Measurements from ENCODE around the gene KCNMA1.

DNA sequence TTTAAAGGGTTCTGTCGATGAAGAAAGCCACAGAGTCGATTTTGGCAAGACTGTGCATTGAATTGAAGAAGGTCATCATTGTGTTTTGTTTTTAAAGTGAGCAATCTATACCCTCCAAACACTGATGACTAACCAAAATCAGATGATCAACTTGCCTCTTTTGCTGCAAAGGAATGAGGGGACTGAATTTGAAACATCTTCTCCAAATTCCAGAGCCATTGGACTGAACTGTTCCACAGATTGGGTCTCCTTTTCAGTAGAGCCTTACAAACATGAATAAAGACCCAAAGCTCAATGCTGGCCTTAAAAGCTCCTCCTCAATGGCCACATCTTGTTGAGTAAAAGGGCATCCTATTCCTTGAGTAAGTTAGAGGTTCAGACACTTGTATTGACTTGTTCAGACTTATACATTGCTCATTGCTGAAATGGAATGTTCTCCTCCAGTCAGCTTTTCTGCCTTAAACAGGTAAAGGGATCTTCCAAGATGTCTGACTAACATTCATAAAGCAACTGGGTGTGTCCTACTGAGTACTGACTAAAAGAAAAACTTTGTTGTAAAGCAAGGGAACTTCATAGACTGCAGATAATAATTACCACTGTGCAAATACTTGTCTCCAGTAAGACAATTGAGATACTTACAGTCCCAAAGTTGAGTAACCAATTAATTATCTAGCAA, 630.6 kb downstream of the KCNMA1 start:
- TF ChIP-seq, protein P1, sequence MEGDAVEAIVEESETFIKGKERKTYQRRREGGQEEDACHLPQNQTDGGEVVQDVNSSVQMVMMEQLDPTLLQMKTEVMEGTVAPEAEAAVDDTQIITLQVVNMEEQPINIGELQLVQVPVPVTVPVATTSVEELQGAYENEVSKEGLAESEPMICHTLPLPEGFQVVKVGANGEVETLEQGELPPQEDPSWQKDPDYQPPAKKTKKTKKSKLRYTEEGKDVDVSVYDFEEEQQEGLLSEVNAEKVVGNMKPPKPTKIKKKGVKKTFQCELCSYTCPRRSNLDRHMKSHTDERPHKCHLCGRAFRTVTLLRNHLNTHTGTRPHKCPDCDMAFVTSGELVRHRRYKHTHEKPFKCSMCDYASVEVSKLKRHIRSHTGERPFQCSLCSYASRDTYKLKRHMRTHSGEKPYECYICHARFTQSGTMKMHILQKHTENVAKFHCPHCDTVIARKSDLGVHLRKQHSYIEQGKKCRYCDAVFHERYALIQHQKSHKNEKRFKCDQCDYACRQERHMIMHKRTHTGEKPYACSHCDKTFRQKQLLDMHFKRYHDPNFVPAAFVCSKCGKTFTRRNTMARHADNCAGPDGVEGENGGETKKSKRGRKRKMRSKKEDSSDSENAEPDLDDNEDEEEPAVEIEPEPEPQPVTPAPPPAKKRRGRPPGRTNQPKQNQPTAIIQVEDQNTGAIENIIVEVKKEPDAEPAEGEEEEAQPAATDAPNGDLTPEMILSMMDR (IDR thresholded peaks at IDR 0.05 in 2 of 3, conservative IDR thresholded peaks at IDR 0.05 in 1 of 3; ENCODE audit: borderline replicate concordance in 1 of 3, insufficient read depth in 1 of 3, low read depth in 2 of 3, low read length in 2 of 3) = no peak
- TF ChIP-seq EZH2 (IDR thresholded peaks at IDR 0.05) = no peak
- no peak for TF ChIP-seq POLR2A (IDR thresholded peaks at IDR 0.05; ENCODE audit: borderline replicate concordance, extremely low read depth, insufficient read depth, insufficient read length)
- no peak for TF ChIP-seq EGR1 (IDR thresholded peaks at IDR 0.05; ENCODE audit: low read depth)
- no peak for TF ChIP-seq POLR2AphosphoS5 (IDR thresholded peaks at IDR 0.05; ENCODE audit: low read depth, low read length)
- TF ChIP-seq RAD21 (IDR thresholded peaks at IDR 0.05; ENCODE audit: low read depth) = no peak
- TF ChIP-seq JUND (IDR thresholded peaks at IDR 0.05) = no peak
- no peak for TF ChIP-seq EZH2phosphoT487 (IDR thresholded peaks at IDR 0.05; ENCODE audit: borderline replicate concordance)
- no peak for TF ChIP-seq CBX3 (IDR thresholded peaks at IDR 0.05; ENCODE audit: low read depth)
- no peak for TF ChIP-seq ZFX (IDR thresholded peaks at IDR 0.05)
- TF ChIP-seq, protein P2, sequence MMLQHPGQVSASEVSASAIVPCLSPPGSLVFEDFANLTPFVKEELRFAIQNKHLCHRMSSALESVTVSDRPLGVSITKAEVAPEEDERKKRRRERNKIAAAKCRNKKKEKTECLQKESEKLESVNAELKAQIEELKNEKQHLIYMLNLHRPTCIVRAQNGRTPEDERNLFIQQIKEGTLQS (IDR thresholded peaks at IDR 0.05) = no peak

Measured in HCT116 (cell line).